ENCODE data around the gene LCP2.

Gene LCP2

DNA sequence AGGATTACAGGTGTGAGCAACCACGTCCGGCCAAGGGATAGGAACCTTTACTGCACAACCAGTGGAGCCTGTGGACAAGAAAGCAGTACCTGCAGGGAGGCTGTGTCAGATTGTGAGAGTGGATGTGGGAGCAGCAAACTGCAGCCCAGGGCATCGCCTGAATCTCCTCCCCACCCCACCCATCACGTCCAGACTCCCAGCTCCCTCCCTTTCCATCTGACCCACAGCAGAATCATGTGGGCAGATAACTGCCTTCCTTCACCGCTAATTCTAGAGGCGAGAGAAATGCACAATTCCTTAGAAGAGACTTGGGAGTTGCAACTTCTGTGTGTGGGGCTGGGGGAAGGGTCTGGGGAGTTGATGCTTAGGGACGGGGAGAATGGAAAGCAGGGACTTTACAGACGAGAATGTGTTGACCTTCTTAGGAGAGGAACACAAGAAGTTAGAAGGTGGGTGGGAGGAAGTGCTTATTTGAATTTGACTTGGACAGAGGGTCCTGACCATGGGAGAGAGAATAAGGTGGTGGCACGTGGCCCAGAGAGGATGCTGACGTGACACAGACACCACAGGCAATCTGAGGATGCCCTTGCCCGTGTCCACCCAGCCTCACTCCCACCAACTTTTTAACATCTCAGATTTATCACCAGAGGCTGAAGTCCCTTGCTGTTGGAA lies 4.5 kb upstream of the LCP2 start:
- H3K9me3 ChIP-seq (ENCODE audit: control insufficient read depth, low read length) = no peaks in the 10 kb centered on the region
- no peak overlapping the region for H2AFZ ChIP-seq (ENCODE audit: low read depth, low read length)
- no peaks in the 10 kb centered on the region for H3K36me3 ChIP-seq (ENCODE audit: control insufficient read depth in 1 of 2, insufficient read depth in 2 of 2, low read depth in 1 of 2, low read length in 2 of 2)
- no peaks in the 10 kb centered on the region for H3K4me1 ChIP-seq (ENCODE audit: control insufficient read depth, insufficient read depth, low read depth, low read length)
- H3K4me3 ChIP-seq (ENCODE audit: insufficient read depth in 1 of 2, low read depth in 1 of 2, low read length in 2 of 2) = no peak overlapping the region
- peaks cover 11 to 22% of the 10 kb centered on the region in 2 experiments for H3K27me3 ChIP-seq (ENCODE audit: control insufficient read depth in 1 of 2, insufficient read depth in 1 of 2, low read length in 2 of 2)
- H2AK5ac ChIP-seq (ENCODE audit: low read length, severe bottlenecking) = no peak overlapping the region
- no peak overlapping the region for H3K23ac ChIP-seq (ENCODE audit: low read length in 2 of 2)
- H4K91ac ChIP-seq (ENCODE audit: low read length) = no peak overlapping the region
- H2BK12ac ChIP-seq (ENCODE audit: low read length in 2 of 2) = no peak overlapping the region
- no peak overlapping the region for H3K4me2 ChIP-seq (ENCODE audit: low read length, poor library complexity, severe bottlenecking)
- no peak overlapping the region for H3K4ac ChIP-seq (ENCODE audit: low read depth in 1 of 2, low read length in 2 of 2)
- no peak overlapping the region for H3K18ac ChIP-seq (ENCODE audit: low read depth in 1 of 2, low read length in 2 of 2)
- no peak overlapping the region for H2BK120ac ChIP-seq (ENCODE audit: low read depth, low read length)
- 82% methylated on average over 9 of the region's 11 CpGs for WGBS
- H3K14ac ChIP-seq (ENCODE audit: low read length in 2 of 2) = no peak overlapping the region
- H2BK15ac ChIP-seq (ENCODE audit: low read depth, poor library complexity, severe bottlenecking) = no peak overlapping the region
- no peak for DNase-seq
- H3K79me1 ChIP-seq (replicated peaks; ENCODE audit: low read length, poor library complexity, severe bottlenecking) = no peaks in the 10 kb centered on the region
- no peak overlapping the region for H4K8ac ChIP-seq (ENCODE audit: low read length)
- no peak overlapping the region for H3K27ac ChIP-seq (ENCODE audit: low read length, poor library complexity, severe bottlenecking)
- no peak overlapping the region for H2BK5ac ChIP-seq (ENCODE audit: low read depth, low read length, poor library complexity, severe bottlenecking)
- H3K9ac ChIP-seq (ENCODE audit: low read length) = no peak overlapping the region

DNA sequence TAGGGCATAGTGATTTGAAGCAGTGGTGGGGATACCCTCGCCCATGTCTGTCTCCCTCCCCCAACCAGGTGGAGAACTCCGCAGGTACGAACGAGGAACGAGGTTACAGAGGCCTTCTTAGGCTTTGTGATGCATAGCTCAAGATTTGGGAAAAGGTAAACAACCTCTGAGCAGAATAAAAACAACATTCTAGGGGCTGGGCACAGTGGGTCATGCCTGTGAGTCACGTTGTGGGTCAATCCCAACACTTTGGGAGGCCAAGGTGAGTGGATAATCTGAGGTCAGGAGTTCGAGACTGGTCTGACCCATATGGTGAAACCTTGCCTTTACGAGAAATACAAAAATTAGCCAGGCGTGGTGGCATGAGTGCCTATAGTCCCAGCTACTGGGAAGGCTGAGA lies 3.6 kb upstream of the LCP2 start:
- H3K79me1 ChIP-seq (replicated peaks; ENCODE audit: low read length, poor library complexity, severe bottlenecking) = no peaks in the 10 kb centered on the region
- no peaks in the 10 kb centered on the region for H3K36me3 ChIP-seq (ENCODE audit: control insufficient read depth in 1 of 2, insufficient read depth in 2 of 2, low read depth in 1 of 2, low read length in 2 of 2)
- no peak overlapping the region for H2BK120ac ChIP-seq (ENCODE audit: low read depth, low read length)
- no peak overlapping the region for H3K14ac ChIP-seq (ENCODE audit: low read length in 2 of 2)
- H2BK5ac ChIP-seq (ENCODE audit: low read depth, low read length, poor library complexity, severe bottlenecking) = no peak overlapping the region
- no peak overlapping the region for H3K4me3 ChIP-seq (ENCODE audit: insufficient read depth in 1 of 2, low read depth in 1 of 2, low read length in 2 of 2)
- H3K4me1 ChIP-seq (ENCODE audit: control insufficient read depth, insufficient read depth, low read depth, low read length) = no peaks in the 10 kb centered on the region
- no peak overlapping the region for H3K4ac ChIP-seq (ENCODE audit: low read depth in 1 of 2, low read length in 2 of 2)
- DNase-seq = no peak
- peaks cover 5 to 30% of the 10 kb centered on the region in 2 experiments for H3K27me3 ChIP-seq (ENCODE audit: control insufficient read depth in 1 of 2, insufficient read depth in 1 of 2, low read length in 2 of 2)
- no peak overlapping the region for H3K23ac ChIP-seq (ENCODE audit: low read length in 2 of 2)
- no peaks in the 10 kb centered on the region for H3K9me3 ChIP-seq (ENCODE audit: control insufficient read depth, low read length)
- H3K9ac ChIP-seq (ENCODE audit: low read length) = no peak overlapping the region
- no peak overlapping the region for H2AK5ac ChIP-seq (ENCODE audit: low read length, severe bottlenecking)
- no peak overlapping the region for H2BK15ac ChIP-seq (ENCODE audit: low read depth, poor library complexity, severe bottlenecking)
- H4K8ac ChIP-seq (ENCODE audit: low read length) = no peak overlapping the region
- no peak overlapping the region for H4K91ac ChIP-seq (ENCODE audit: low read length)
- WGBS = 93% methylated on average over 8 of the region's 9 CpGs
- H2BK12ac ChIP-seq (ENCODE audit: low read length in 2 of 2) = no peak overlapping the region
- H3K27ac ChIP-seq (ENCODE audit: low read length, poor library complexity, severe bottlenecking) = no peak overlapping the region
- no peak overlapping the region for H3K4me2 ChIP-seq (ENCODE audit: low read length, poor library complexity, severe bottlenecking)
- no peak overlapping the region for H3K18ac ChIP-seq (ENCODE audit: low read depth in 1 of 2, low read length in 2 of 2)
- no peak overlapping the region for H2AFZ ChIP-seq (ENCODE audit: low read depth, low read length)

DNA sequence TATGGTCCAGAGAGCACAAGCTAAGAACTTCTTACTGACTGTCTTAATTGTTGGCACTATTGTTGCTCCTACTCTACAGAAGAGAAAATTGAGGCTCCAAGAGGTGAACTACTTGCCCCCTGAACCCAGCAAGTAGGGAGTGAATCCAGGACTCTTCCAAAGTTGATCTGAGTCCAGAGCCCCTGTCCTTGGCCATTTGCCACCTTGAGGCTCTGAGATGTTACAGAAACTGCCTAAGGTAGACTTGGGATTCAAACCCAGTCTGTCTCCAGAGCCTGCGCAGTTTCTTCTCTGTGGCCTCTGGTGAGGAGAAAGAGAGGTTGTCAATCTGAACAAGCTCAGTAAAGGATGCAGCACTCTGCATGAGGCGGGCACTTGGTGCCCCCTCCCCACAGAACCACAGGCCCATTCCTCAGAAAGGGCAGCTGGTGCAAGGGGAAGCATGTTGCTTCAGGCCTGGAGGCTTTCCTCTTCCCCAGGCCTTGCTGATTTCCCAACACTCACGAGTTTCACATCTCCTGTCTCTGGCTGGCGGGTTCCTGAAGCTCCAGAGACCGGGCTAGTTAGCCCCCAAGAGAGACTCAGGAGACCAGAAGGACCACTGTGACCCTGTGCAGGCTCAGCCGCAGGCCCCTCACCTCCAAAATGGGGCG lies 2.9 kb upstream of the LCP2 start:
- H3K79me1 ChIP-seq (replicated peaks; ENCODE audit: low read length, poor library complexity, severe bottlenecking) = no peaks in the 10 kb centered on the region
- H3K27me3 ChIP-seq (ENCODE audit: control insufficient read depth in 1 of 2, insufficient read depth in 1 of 2, low read length in 2 of 2) = peaks cover 5 to 35% of the 10 kb centered on the region in 2 experiments
- WGBS = 85% methylated on average over 7 of the region's 7 CpGs
- H3K27ac ChIP-seq (ENCODE audit: low read length, poor library complexity, severe bottlenecking) = no peak overlapping the region
- no peak overlapping the region for H2BK5ac ChIP-seq (ENCODE audit: low read depth, low read length, poor library complexity, severe bottlenecking)
- H4K91ac ChIP-seq (ENCODE audit: low read length) = no peak overlapping the region
- no peak for DNase-seq
- no peak overlapping the region for H4K8ac ChIP-seq (ENCODE audit: low read length)
- H3K23ac ChIP-seq (ENCODE audit: low read length in 2 of 2) = no peak overlapping the region
- H3K18ac ChIP-seq (ENCODE audit: low read depth in 1 of 2, low read length in 2 of 2) = no peak overlapping the region
- no peak overlapping the region for H2AFZ ChIP-seq (ENCODE audit: low read depth, low read length)
- no peaks in the 10 kb centered on the region for H3K36me3 ChIP-seq (ENCODE audit: control insufficient read depth in 1 of 2, insufficient read depth in 2 of 2, low read depth in 1 of 2, low read length in 2 of 2)
- H3K4me2 ChIP-seq (ENCODE audit: low read length, poor library complexity, severe bottlenecking) = no peak overlapping the region
- no peak overlapping the region for H2BK12ac ChIP-seq (ENCODE audit: low read length in 2 of 2)
- H2AK5ac ChIP-seq (ENCODE audit: low read length, severe bottlenecking) = no peak overlapping the region
- no peak overlapping the region for H3K14ac ChIP-seq (ENCODE audit: low read length in 2 of 2)
- no peak overlapping the region for H3K4me3 ChIP-seq (ENCODE audit: insufficient read depth in 1 of 2, low read depth in 1 of 2, low read length in 2 of 2)
- no peaks in the 10 kb centered on the region for H3K9me3 ChIP-seq (ENCODE audit: control insufficient read depth, low read length)
- peak overlapping the region; percentile 30 for H2BK15ac ChIP-seq (ENCODE audit: low read depth, poor library complexity, severe bottlenecking)
- H3K9ac ChIP-seq (ENCODE audit: low read length) = no peak overlapping the region
- no peak overlapping the region for H3K4ac ChIP-seq (ENCODE audit: low read depth in 1 of 2, low read length in 2 of 2)
- H2BK120ac ChIP-seq (ENCODE audit: low read depth, low read length) = no peak overlapping the region
- H3K4me1 ChIP-seq (ENCODE audit: control insufficient read depth, insufficient read depth, low read depth, low read length) = no peaks in the 10 kb centered on the region

DNA sequence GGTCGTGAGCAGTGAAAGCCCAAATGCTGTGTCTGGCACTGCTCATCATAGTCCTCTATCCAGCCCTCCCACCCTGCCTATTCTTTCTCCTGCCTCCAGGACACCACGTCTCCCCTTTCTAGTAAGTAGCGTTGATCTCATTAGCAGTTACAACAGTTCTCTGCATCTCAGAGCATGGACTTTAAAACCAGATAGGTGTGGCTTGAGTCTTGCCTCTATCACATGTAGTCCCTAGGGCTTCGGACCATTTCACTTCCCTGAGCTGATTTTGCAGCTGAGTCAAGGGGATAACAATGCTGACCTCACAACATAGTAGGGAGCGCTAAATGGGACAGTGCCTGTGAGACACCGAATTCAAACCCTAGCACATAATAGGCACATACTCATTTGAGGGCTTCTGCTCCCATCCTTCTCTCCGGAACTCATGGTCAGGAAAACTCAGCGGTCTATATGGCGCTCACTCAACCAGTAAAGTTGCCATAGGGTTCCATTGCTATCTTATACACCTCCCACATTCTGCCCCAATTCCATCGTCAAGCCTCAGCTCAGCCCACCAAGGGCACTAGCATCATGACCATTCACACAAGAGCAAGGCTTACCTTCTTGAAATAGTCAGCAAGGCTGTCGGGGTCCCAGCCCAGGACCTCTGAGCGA lies 515 bp downstream of the LCP2 start:
- Histone ChIP-seq H3K4me2 (ENCODE audit: low read length, poor library complexity, severe bottlenecking) (no peak overlapping the region), H2BK12ac (ENCODE audit: low read length in 2 of 2) (no peak overlapping the region), H3K23ac (ENCODE audit: low read length in 2 of 2) (no peak overlapping the region), H2BK120ac (ENCODE audit: low read depth, low read length) (no peak overlapping the region), H3K27me3 (ENCODE audit: control insufficient read depth in 1 of 2, insufficient read depth in 1 of 2, low read length in 2 of 2) (peaks cover 6 to 32% of the 10 kb centered on the region in 2 experiments), H2AFZ (ENCODE audit: low read depth, low read length) (no peak overlapping the region), H3K4ac (ENCODE audit: low read depth in 1 of 2, low read length in 2 of 2) (no peak overlapping the region), H2AK5ac (ENCODE audit: low read length, severe bottlenecking) (no peak overlapping the region), H2BK15ac (ENCODE audit: low read depth, poor library complexity, severe bottlenecking) (no peak overlapping the region), H3K79me1 (replicated peaks; ENCODE audit: low read length, poor library complexity, severe bottlenecking) (no peaks in the 10 kb centered on the region), H3K18ac (ENCODE audit: low read depth in 1 of 2, low read length in 2 of 2) (no peak overlapping the region), H3K36me3 (ENCODE audit: control insufficient read depth in 1 of 2, insufficient read depth in 2 of 2, low read depth in 1 of 2, low read length in 2 of 2) (no peaks in the 10 kb centered on the region), H3K14ac (ENCODE audit: low read length in 2 of 2) (no peak overlapping the region), H3K4me3 (ENCODE audit: insufficient read depth in 1 of 2, low read depth in 1 of 2, low read length in 2 of 2) (no peak overlapping the region), H3K9ac (ENCODE audit: low read length) (no peak overlapping the region), H3K9me3 (ENCODE audit: control insufficient read depth, low read length) (no peaks in the 10 kb centered on the region), H4K8ac (ENCODE audit: low read length) (peak overlapping the region; percentile 36), H2BK5ac (ENCODE audit: low read depth, low read length, poor library complexity, severe bottlenecking) (no peak overlapping the region), H4K91ac (ENCODE audit: low read length) (no peak overlapping the region), H3K27ac (ENCODE audit: low read length, poor library complexity, severe bottlenecking) (no peak overlapping the region), H3K4me1 (ENCODE audit: control insufficient read depth, insufficient read depth, low read depth, low read length) (no peaks in the 10 kb centered on the region)
- DNase-seq = no peak
- 92% methylated on average over 12 of the region's 12 CpGs for WGBS

Measured in mesenchymal stem cell (in vitro differentiated cells and primary cell).